ENCODE data around the gene NPBWR2. TPM values are rescaled to one million over a fixed set of nuclear protein-coding genes. Genes with fewer than 3 reads are reported as not detected.

Gene NPBWR2
- total RNA-seq, 1 experiment from 2014 or later, result not detected

- H3K27ac Mint-ChIP-seq, result 0 out of 2 replicates have a peak overlapping the region, but pooled peaks have one; percentile 35
- TF ChIP-seq ZNF423 (CRISPR knock-in tag; IDR thresholded peaks at IDR 0.05) (peak; percentile 42; the same call in 1 of the 2 replicates), PRRX2 (CRISPR knock-in tag; IDR thresholded peaks at IDR 0.05) (no peak)
- DNase-seq (ENCODE audit: low spot score), result no peak
- H3K36me3 Mint-ChIP-seq, result no peaks in the 10 kb centered on the region
- ChIA-PET CTCF (interaction anchor here (1.4 to 1.9 kb wide), 3 partner anchors 54 to 72 kb away, joined by 5 to 10 read pairs (median 5); partner anchors contain the start of gene LKAAEAR1), POLR2A (no interaction called here)
- ATAC-seq, result no peak
- H3K4me1 Mint-ChIP-seq, result peaks cover 45% of the 10 kb centered on the region
- peaks cover 14% of the 10 kb centered on the region for H3K27me3 Mint-ChIP-seq (ENCODE audit: low read depth)
- no peaks in the 10 kb centered on the region for H3K9me3 Mint-ChIP-seq
- H3K4me3 Mint-ChIP-seq, result no peak overlapping the region
These were observed 48.9 kb upstream of the NPBWR2 start for GRCh38 chr20:64156136-64156885.

GRCh38 chr20:64155258-64156135 is 48.1 kb upstream of the NPBWR2 start:
- ChIA-PET POLR2A (interaction anchor here (0.6 kb wide), 1 partner anchor 155 kb away, joined by 3 read pairs; no protein-coding TSS in a partner anchor), CTCF (interaction anchor here (1.4 to 1.9 kb wide), 3 partner anchors 53 to 71 kb away, joined by 5 to 10 read pairs (median 5); partner anchors contain the start of gene LKAAEAR1)
- peaks cover 5% of the 10 kb centered on the region; the same call in 1 of the 2 replicates for H3K27me3 Mint-ChIP-seq (ENCODE audit: low read depth)
- peaks cover 45% of the 10 kb centered on the region for H3K4me1 Mint-ChIP-seq
- no peak for DNase-seq (ENCODE audit: low spot score)
- no peak overlapping the region for H3K4me3 Mint-ChIP-seq
- ATAC-seq, result no peak
- no peak overlapping the region for H3K27ac Mint-ChIP-seq
- no peaks in the 10 kb centered on the region for H3K9me3 Mint-ChIP-seq
- no peaks in the 10 kb centered on the region for H3K36me3 Mint-ChIP-seq
- TF ChIP-seq ZNF423 (CRISPR knock-in tag; IDR thresholded peaks at IDR 0.05) (no peak), ZNF317 (CRISPR knock-in tag; IDR thresholded peaks at IDR 0.05; ENCODE audit: borderline replicate concordance, low read depth) (no peak), ATF3 (CRISPR knock-in tag; conservative IDR thresholded peaks at IDR 0.05) (no peak), IRF1 (CRISPR knock-in tag; IDR thresholded peaks at IDR 0.05) (no peak), CTCF (IDR thresholded peaks at IDR 0.05) (no peak), FOXJ3 (CRISPR knock-in tag; IDR thresholded peaks at IDR 0.05; ENCODE audit: borderline replicate concordance) (no peak), ZBTB43 (CRISPR knock-in tag; IDR thresholded peaks at IDR 0.05) (no peak), HMGA2 (CRISPR knock-in tag; IDR thresholded peaks at IDR 0.05) (no peak), TEAD4 (CRISPR knock-in tag; IDR thresholded peaks at IDR 0.05) (no peak), FOXP1 (CRISPR knock-in tag; IDR thresholded peaks at IDR 0.05; ENCODE audit: borderline replicate concordance) (no peak), ZBTB21 (CRISPR knock-in tag; IDR thresholded peaks at IDR 0.05; ENCODE audit: borderline replicate concordance) (no peak), ZNF396 (CRISPR knock-in tag; IDR thresholded peaks at IDR 0.05; ENCODE audit: borderline replicate concordance) (no peak), E2F5 (CRISPR knock-in tag; IDR thresholded peaks at IDR 0.05) (no peak)

All from WTC11 (cell line).